ENCODE data around the gene TMEM119. TPM values are rescaled to one million over a fixed set of nuclear protein-coding genes. Genes with fewer than 3 reads are reported as not detected.
"Not testable (repeated sequence)": the region's sequence is repeated elsewhere in the genome, so short reads cannot be mapped to it uniquely, and the experiment has no call there.

TMEM119 gene
- total RNA-seq, 1 donor from 2014 or later = 27.2 TPM

- Mint-ChIP-seq H3K9me3 (no peaks in the 10 kb centered on the region), H3K27me3 (peaks cover 3% of the 10 kb centered on the region), H3K36me3 (no peaks in the 10 kb centered on the region), H3K4me1 (ENCODE audit: unreplicated experiment) (peaks cover 22% of the 10 kb centered on the region), H3K27ac (peak overlapping the region; percentile 42), H3K4me3 (peak overlapping the region; percentile 45)
- no peak for TF ChIP-seq CTCF (conservative IDR thresholded peaks at IDR 0.05)
- DNase-seq (ENCODE audit: extremely low spot score, unreplicated experiment) = no peak
These were observed 21.7 kb upstream of the TMEM119 start for GRCh38 chr12:108619369-108620160.

GRCh38 chr12:108618953-108619274 lies 21.0 kb upstream of the TMEM119 start:
- not testable (repeated sequence) for H3K27ac Mint-ChIP-seq, H3K36me3 Mint-ChIP-seq, H3K9me3 Mint-ChIP-seq

GRCh38 chr12:108618079-108618952 lies 20.4 kb upstream of the TMEM119 start:
- Mint-ChIP-seq H3K27me3 (peaks cover 5% of the 10 kb centered on the region), H3K36me3 (no peaks in the 10 kb centered on the region), H3K4me3 (no peak overlapping the region), H3K4me1 (ENCODE audit: unreplicated experiment) (peaks cover 25% of the 10 kb centered on the region), H3K9me3 (no peaks in the 10 kb centered on the region), H3K27ac (no peak overlapping the region)
- TF ChIP-seq CTCF (conservative IDR thresholded peaks at IDR 0.05) = peak; percentile 99
- DNase-seq (ENCODE audit: extremely low spot score, unreplicated experiment) = peak; percentile 88

More at GRCh38 chr12:108618953-108619274, 21.0 kb upstream of the TMEM119 start:
- not testable (repeated sequence) for H3K4me3 Mint-ChIP-seq; DNase-seq (ENCODE audit: extremely low spot score, unreplicated experiment); H3K27me3 Mint-ChIP-seq
- H3K4me1 Mint-ChIP-seq (ENCODE audit: unreplicated experiment) = peaks cover 22% of the 10 kb centered on the region

GRCh38 chr12:108616941-108617858 lies 19.3 kb upstream of the TMEM119 start:
- Mint-ChIP-seq H3K27ac (no peak overlapping the region), H3K4me3 (no peak overlapping the region), H3K9me3 (no peaks in the 10 kb centered on the region), H3K4me1 (ENCODE audit: unreplicated experiment) (peaks cover 25% of the 10 kb centered on the region), H3K36me3 (no peaks in the 10 kb centered on the region), H3K27me3 (peaks cover 5% of the 10 kb centered on the region)
- no peak for TF ChIP-seq CTCF (conservative IDR thresholded peaks at IDR 0.05)
- no peak for DNase-seq (ENCODE audit: extremely low spot score, unreplicated experiment)

- no peak for TF ChIP-seq CTCF (conservative IDR thresholded peaks at IDR 0.05)
- peaks cover 9% of the 10 kb centered on the region for H3K27me3 Mint-ChIP-seq
- no peaks in the 10 kb centered on the region for H3K36me3 Mint-ChIP-seq
- H3K9me3 Mint-ChIP-seq = no peaks in the 10 kb centered on the region
- DNase-seq (ENCODE audit: extremely low spot score, unreplicated experiment) = no peak
- no peak overlapping the region for H3K27ac Mint-ChIP-seq
- H3K4me1 Mint-ChIP-seq (ENCODE audit: unreplicated experiment) = peaks cover 23% of the 10 kb centered on the region
- no peak overlapping the region for H3K4me3 Mint-ChIP-seq
These were observed 18.5 kb upstream of the TMEM119 start for GRCh38 chr12:108616359-108616758.

Data from type B pancreatic cell (in vitro differentiated cells).